Transverse colon (tissue), 3 donors: ENCODE data around the gene STK40.

Experiments used
- EP300 ChIP-seq: sonication (generic); formaldehyde crosslinking; IDR thresholded peaks from one replicate; pipeline ENCODE4 v1.6.1; 2017; ENCODE audit warnings: antibody characterized with exemption, low read depth
- POLR2A ChIP-seq: fragments of 450-650 bp; IDR thresholded peaks from one replicate; pipeline ENCODE4 v1.6.1; 2016; ENCODE audit warnings: antibody characterized with exemption, mild to moderate bottlenecking, moderate library complexity
- TF ChIP-seq, protein P1 (sequence below), 5 experiments: fragments of 200-600 bp in 3 of 5; fragments of 450-650 bp in 2 of 5; sonication (generic) in 3 of 5; IDR thresholded peaks; 1 replicate in 2 of 5; 2 replicates in 3 of 5; pipeline ENCODE4 v1.5.1; 2016 to 2017; ENCODE audit warnings: antibody characterized with exemption in 5 of 5, inconsistent platforms in 3 of 5, mild to moderate bottlenecking in 2 of 5, moderate library complexity in 1 of 5

DNA sequence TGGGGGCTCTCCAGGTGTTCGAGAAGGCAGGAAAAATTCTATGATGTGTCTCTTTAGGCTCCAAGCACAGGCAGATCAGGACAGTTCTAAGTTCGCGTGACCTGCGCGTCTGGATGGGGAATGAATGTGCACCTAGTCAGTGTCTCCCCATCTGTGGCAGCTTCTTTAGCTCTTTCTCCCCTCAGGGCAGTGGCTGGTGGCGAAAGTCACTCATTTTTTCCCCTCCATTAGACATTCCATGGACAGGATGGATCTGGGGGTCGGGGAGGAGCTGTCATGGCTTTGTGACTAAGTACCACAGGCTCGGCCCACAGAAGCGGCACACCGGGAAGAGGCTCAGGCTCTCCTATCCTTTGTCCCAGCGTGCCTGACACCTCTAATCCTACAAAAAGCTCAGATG is 31.2 kb downstream of the STK40 start:
- TF ChIP-seq, protein P1, sequence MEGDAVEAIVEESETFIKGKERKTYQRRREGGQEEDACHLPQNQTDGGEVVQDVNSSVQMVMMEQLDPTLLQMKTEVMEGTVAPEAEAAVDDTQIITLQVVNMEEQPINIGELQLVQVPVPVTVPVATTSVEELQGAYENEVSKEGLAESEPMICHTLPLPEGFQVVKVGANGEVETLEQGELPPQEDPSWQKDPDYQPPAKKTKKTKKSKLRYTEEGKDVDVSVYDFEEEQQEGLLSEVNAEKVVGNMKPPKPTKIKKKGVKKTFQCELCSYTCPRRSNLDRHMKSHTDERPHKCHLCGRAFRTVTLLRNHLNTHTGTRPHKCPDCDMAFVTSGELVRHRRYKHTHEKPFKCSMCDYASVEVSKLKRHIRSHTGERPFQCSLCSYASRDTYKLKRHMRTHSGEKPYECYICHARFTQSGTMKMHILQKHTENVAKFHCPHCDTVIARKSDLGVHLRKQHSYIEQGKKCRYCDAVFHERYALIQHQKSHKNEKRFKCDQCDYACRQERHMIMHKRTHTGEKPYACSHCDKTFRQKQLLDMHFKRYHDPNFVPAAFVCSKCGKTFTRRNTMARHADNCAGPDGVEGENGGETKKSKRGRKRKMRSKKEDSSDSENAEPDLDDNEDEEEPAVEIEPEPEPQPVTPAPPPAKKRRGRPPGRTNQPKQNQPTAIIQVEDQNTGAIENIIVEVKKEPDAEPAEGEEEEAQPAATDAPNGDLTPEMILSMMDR (IDR thresholded peaks at IDR 0.05), result no peak
- TF ChIP-seq EP300 (no peak), POLR2A (no peak)
